NK-92 treated with Interleukin-12 subunit alpha and Interleukin-12 subunit beta, amount 100 ng/mL, for 24 hours (cell line): ENCODE results near the gene CD1E.
"Not testable (repeated sequence)": the region's sequence is repeated elsewhere in the genome, so short reads cannot be mapped to it uniquely, and the experiment has no call there.

Experiments
- DNase-seq: peaks from one replicate; lab custom pipeline; 2025; lab: John Stamatoyannopoulos, UW

CD1E gene

GRCh38 chr1:158353303-158354075, at the start of gene CD1E:
TSS of gene CD1E (plus strand) at chr1:158353894. CDS start at chr1:158353989, 95 bp downstream.
- DNase-seq, result no peak

DNA sequence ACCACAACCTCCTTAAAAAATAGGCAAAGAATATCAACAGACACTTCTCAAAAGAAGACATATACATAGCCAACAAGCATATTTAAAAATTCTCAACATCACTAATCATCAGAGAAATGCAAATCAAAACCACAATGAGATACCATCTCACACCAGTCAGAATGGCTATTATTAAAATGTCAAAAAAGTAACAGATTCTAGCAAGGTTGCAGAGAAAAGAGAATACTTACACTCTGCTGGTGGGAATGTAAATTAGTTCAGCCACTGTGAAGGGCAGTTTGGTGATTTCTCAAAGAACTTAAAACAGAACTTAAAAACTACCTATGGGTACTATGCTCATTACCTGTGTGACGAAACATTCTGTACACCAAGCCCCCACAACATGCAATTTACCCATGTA, 43.1 kb upstream of the CD1E start:
- no peak for DNase-seq

DNA sequence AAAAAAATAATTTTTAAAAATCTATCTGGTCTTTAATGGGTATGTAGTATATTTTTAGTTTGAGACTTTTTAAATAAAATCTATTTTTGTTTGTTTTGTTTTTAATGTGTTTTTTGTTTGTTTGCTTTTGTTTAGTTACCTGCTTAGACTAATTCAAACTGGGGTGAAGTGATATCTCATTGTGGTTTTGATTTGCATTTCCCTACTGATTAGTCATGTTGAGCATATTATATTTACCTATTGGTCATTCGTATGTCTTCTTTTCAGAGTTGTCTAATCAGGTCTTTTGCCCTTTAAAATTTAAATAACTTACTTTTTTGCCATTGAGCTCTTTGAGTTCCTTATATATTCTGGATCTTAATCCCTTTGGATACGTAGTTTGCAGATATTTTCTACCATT, 42.6 kb upstream of the CD1E start:
- no peak for DNase-seq

DNA sequence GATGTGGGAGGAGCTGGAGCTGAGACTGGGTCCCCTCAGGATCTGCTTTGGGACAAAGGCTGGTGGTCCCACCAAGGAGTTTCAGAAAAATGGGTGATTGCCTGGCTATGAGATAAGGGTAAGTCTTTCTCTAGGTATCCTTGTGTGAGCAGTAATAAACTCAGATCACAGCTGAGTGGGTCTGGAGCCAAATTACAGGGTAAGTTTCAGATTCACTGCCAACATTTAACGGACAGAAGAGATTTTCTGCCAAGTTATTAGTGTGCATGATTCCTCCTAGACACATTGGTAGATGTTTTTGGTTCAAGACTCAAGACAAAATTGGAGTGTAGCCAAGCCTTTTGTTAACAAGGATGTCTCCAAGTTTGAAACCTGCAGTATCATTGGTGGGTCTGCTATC, 29.8 kb upstream of the CD1E start:
- no peak for DNase-seq

GRCh38 chr1:158324395-158324794, 29.3 kb upstream of the CD1E start:
- DNase-seq, result no peak

DNA sequence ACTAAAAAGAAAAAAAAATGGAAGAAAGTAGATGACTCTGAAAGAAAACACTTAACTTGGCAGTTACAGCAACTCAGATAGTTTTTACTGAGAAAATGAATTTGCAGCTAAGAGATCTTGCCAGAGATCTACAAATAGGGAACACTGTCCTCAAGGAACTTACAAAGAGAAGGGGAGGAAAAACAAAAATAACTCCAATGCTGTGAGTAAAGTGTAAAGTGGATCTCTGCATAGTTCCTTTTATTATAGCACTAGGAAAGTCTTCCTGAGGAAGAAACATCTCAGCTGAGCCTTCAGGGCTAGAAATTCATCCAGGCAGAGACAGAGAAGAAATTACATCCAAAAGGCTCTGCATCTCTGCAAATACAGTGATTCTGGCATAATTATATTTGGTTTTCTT, 26.2 kb upstream of the CD1E start:
- DNase-seq, result no peak

GRCh38 chr1:158328426-158328825, 25.3 kb upstream of the CD1E start:
- DNase-seq, result no peak

DNA sequence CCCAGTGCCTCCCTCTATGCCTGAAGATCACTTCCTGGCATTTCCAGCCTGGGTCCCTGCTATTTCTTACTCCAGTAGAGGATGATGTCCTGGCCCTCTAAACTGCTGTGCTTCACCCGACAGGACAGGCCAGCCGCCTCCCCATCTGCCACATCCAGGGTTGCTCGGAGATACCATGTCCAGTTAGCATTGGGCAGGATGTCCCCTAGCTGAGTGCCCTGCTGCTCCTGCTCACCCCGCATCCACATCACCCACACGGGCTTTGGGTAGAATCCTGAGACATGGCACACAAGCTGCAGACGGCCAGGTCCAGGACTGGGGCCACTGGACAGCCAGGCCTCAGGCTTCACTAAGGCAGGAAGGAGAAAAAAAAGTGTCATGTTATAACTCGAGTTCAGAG, 24.4 kb upstream of the CD1E start:
- DNase-seq, result no peak

DNA sequence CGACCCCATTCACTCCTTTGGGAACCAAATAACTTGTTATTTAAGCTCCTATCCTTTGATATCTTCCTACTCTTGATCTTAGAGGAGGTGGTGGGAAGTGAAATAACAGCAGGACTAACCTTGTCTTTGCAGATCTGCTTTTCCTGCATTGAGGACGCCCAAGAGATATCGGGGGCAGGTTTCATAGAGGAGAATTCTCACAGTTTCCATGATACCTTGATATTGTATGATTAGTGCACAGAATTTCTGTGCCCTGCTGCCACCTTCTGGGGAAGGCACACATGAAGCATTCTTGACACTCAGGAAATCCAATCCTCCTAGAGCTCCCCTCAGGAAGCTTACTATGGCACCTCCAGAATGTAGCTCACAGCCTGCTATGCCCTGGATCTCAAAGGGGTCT, 24.0 kb upstream of the CD1E start:
- no peak for DNase-seq

GRCh38 chr1:158330391-158331105, 23.1 kb upstream of the CD1E start:
- no peak for DNase-seq

DNA sequence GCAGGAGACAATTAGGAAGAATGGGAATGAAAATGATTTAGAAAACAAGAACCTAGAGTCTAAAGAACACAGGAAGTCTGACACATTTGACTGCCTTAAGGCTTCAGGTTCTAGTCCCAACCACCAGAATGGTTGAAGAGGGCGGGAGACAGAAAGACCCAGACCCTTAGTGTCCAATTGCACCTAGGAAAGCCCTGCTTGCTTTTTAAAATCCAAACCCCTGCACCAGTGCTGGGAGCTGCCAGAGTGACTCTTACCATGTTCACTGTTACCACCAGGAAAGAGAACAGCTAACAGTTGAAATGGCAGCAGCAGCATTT, 22.6 kb upstream of the CD1E start:
- no peak for DNase-seq

DNA sequence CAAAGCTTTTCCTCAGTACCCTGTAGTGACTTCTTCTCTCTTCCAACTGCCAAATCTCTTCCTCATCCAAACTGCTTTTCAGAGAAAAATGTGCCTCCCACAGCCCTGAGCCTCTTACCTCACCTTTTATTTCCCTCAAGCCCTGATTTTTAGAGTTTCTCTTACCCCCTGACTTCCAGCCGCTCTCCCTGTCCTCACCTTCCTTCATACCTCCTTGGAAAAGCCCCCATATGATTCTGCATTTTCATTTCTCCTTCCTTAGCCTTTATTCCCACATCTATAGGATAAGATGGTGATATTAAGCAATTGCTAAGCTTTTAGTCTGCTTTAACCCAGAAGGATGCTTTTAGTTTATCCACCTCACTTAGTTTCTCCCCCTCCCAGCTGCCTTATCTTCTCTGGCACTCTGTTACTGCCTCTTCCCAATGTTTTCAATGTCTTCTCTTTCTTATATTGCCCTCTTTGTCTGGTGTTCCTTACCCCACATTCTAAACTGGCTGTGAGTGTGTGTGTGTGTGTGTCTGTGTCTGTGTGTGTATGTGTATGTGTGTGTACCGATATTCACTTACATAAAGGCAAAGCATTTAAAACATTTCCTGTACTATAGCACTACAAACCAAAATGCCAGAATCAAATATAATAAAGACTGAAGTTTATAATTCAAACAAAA, 22.1 kb upstream of the CD1E start, which contains the start of gene CD1B:
Gene CD1B (minus strand): TSS at position 51 of the 670 bp plus-strand sequence. CDS start 108 bp downstream, outside the sequence.
- no peak for DNase-seq

DNA sequence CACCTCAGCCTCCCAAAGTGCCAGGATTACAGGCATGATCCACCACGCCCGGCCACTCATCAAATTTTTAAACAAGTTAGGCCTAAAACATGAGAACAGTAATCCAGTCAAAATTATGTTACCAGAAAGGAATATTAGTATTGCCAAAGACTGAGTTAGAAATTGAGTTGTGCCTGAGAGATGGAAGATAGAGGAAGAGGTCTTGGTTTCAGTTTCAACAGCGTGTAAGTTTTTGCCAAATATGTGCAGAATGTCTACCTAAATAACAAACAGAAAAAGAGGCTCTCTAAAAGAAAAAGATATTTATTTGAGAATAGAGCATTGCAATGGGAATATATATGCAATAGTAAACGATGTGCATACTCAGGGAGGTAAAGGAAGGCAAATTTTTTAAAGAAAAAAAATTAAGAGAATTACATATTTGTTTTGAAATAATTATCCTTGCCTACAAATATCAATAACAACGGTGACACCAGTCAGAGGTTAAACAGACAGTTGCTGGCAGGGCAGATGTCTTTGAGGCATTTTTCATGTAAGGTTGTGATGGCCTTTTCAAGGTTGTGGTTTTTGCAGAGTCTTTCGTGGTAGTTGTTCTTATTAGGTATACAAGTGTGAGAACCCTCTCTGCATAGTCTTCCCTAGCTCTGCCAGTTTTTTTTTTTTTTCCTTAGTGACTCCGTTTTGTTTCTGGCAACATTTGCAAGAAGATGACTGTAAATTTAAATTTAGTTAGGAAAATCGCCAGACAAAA, 20.1 kb upstream of the CD1E start:
- DNase-seq, result no peak

GRCh38 chr1:158334526-158335212, 19.0 kb upstream of the CD1E start:
- DNase-seq, result no peak

DNA sequence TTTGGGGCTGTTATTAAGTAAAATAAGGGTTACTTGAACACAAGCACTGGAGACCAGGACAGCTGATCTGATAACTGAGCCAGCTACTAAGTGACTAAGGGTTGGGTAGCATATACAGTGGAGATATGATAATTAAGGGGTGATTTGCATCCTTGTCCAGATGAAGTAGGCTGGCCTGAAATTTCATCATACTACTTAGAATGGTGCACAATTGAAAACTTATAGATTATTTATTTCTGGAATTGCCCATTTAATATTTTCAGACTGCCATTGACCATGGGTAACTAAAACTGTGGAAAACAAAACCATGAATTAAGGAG, 18.5 kb upstream of the CD1E start:
- DNase-seq, result no peak

- not testable (repeated sequence) for DNase-seq
Observed at GRCh38 chr1:158336413-158336812, 17.3 kb upstream of the CD1E start.

DNA sequence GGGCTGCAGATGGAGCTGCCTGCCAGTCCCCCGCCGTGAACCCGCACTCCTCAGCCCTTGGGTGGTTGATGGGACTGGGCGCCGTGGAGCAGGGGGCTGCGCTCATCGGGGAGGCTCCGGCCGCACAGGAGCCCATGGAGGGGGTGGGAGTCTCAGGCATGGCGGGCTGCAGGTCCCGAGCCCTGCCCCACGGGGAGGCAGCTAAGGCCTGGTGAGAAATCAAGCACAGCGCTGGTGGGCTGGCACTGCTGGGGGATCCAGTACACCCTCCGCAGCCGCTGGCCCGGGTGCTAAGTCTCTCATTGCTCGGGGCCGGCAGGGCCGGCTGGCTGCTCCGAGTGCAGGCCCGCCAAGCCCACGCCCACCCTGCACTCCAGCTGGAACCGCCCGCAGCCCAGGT, 4.7 kb upstream of the CD1E start:
- DNase-seq, result not testable (repeated sequence)

DNA sequence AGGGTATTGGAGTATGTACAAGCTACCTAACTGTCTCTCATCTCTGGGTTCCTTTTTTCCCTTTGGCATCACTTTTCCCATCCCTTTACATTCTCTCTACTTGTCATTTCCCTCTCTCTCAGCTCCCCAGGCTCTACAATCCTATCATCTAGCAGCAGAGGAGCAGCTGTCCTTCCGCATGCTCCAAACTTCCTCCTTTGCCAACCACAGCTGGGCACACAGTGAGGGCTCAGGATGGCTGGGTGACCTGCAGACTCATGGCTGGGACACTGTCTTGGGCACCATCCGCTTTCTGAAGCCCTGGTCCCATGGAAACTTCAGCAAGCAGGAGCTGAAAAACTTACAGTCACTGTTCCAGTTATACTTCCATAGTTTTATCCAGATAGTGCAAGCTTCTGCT, 561 bp downstream of the CD1E start:
- DNase-seq, result no peak

- DNase-seq, result no peak
Observed at GRCh38 chr1:158355773-158356285, 2.1 kb downstream of the CD1E start.

GRCh38 chr1:158356616-158357015, 2.9 kb downstream of the CD1E start:
- DNase-seq, result no peak

DNA sequence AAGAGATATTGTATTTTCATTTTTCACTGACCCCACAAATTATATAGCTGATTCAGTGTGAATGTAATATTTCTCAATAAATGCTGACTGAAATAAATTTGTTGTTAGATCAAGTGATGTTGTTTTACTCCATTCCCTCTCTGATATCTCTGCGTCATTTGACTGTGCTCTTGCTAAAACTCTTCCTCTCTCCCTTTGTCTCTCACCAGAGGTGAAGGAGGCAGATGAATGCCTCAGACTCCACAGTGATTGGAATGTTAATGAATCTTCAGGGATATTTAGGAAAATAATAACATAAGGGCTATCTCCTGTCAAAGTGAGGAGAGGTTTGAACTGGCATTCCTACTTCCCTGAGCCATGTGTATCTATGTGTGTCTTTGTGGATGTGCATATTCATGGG, 3.7 kb downstream of the CD1E start:
- no peak for DNase-seq

DNA sequence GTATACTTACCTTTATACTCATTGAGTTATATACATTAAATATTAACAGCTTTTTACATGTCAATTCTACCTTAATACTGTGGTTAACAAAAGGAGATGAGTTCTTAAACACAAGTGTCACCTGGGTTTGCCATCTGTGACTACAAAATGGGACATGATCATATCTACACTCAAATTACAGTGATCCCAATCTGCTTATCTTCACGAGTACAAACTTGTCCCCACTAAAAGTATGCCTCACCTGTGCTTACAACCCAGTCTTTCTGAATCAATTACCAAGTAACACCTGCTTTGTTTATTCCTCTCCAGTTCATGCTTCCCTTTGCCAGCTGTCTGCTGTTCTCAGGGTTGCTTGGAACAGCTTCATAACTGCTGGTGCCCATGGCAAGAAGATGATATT, 8.8 kb downstream of the CD1E start:
- DNase-seq, result no peak
